GM11168 (cell line): ENCODE results near the gene DPM2.

Experiments used
- in situ Hi-C: fragments of 300-500 bp; cut with MboI; formaldehyde crosslinking; loops from one replicate; pipeline ENCODE4 v1.12.0; 2022; ENCODE audit warnings: low sequenced_read_pairs; ENCODE audit not compliant: unreplicated experiment

DPM2 gene

GRCh38 chr9:127924736-127925444 lies 12.8 kb downstream of the DPM2 start:
- in situ Hi-C loops: loop anchor here (5.0 kb wide), 1 partner anchor 138 kb away; the partner anchor contains the start of gene CDK9

- in situ Hi-C loops: no loop called here
Measured at GRCh38 chr9:127923771-127924170, 13.9 kb downstream of the DPM2 start.

GRCh38 chr9:127923046-127923445 lies 14.6 kb downstream of the DPM2 start:
- in situ Hi-C loops: no loop called here

- in situ Hi-C loops: no loop called here
Measured at GRCh38 chr9:127921557-127922120, 16.0 kb downstream of the DPM2 start.

- in situ Hi-C loops: no loop called here
Measured at GRCh38 chr9:127920794-127921193, 16.9 kb downstream of the DPM2 start.

GRCh38 chr9:127919253-127919815 lies 18.3 kb downstream of the DPM2 start:
- in situ Hi-C loops: no loop called here

GRCh38 chr9:127918183-127919107 lies 19.2 kb downstream of the DPM2 start:
- in situ Hi-C loops: no loop called here

GRCh38 chr9:127917603-127918002 lies 20.1 kb downstream of the DPM2 start:
- in situ Hi-C loops: no loop called here

GRCh38 chr9:127916720-127917581 lies 20.7 kb downstream of the DPM2 start, which contains the start of gene ST6GALNAC4:
Gene ST6GALNAC4 (minus strand): TSS chr9:127917041. CDS start chr9:127916419, 622 bp downstream.
- in situ Hi-C loops: no loop called here

GRCh38 chr9:127915801-127916719 lies 21.6 kb downstream of the DPM2 start:
- in situ Hi-C loops: no loop called here

GRCh38 chr9:127915325-127915752 lies 22.3 kb downstream of the DPM2 start:
- in situ Hi-C loops: no loop called here

GRCh38 chr9:127913682-127914081 lies 24.0 kb downstream of the DPM2 start:
- in situ Hi-C loops: no loop called here

GRCh38 chr9:127912882-127913281 lies 24.8 kb downstream of the DPM2 start:
- in situ Hi-C loops: no loop called here

GRCh38 chr9:127912296-127912695 lies 25.4 kb downstream of the DPM2 start:
- in situ Hi-C loops: no loop called here

GRCh38 chr9:127910613-127911205 lies 26.9 kb downstream of the DPM2 start:
- in situ Hi-C loops: no loop called here

GRCh38 chr9:127909839-127910273 lies 27.8 kb downstream of the DPM2 start:
- in situ Hi-C loops: no loop called here

- in situ Hi-C loops: no loop called here
Measured at GRCh38 chr9:127908660-127908926, 29.1 kb downstream of the DPM2 start.

- in situ Hi-C loops: no loop called here
Measured at GRCh38 chr9:127907867-127908659, 29.6 kb downstream of the DPM2 start.
